KMS-11 (cell line): ENCODE measurements around the gene CRYBG1.

Experiments used
- H2AFZ ChIP-seq: fragments of 200-600 bp; sonication (generic); 2 replicates; pipeline ENCODE4 v1.6.1; 2016; ENCODE audit warnings: antibody characterized with exemption, mixed run types, low read depth
- H3K27ac ChIP-seq: fragments of 200-600 bp; sonication (generic); 2 replicates; pipeline ENCODE4 v1.6.1; 2016; ENCODE audit warnings: mild to moderate bottlenecking, mixed run types
- H3K27me3 ChIP-seq: fragments of 200-600 bp; sonication (generic); 2 replicates; pipeline ENCODE4 v1.6.1; 2017; ENCODE audit warnings: mild to moderate bottlenecking, low read depth, mixed run types, moderate library complexity; ENCODE audit not compliant: insufficient read depth
- H3K36me3 ChIP-seq: fragments of 200-600 bp; sonication (generic); 2 replicates; pipeline ENCODE4 v1.6.1; 2017; ENCODE audit warnings: mild to moderate bottlenecking, mixed run types; ENCODE audit not compliant: insufficient read depth
- H3K4me1 ChIP-seq: fragments of 200-600 bp; sonication (generic); 2 replicates; pipeline ENCODE4 v1.6.1; 2016; ENCODE audit warnings: mild to moderate bottlenecking, low read depth, mixed run types; ENCODE audit not compliant: poor library complexity, severe bottlenecking
- H3K4me2 ChIP-seq: fragments of 200-600 bp; sonication (generic); 2 replicates; pipeline ENCODE4 v1.7.0; 2016; ENCODE audit warnings: mild to moderate bottlenecking, mixed run types
- H3K4me3 ChIP-seq: fragments of 200-600 bp; sonication (generic); IDR thresholded peaks from 2 replicates; pipeline ENCODE4 v1.6.1; 2017; ENCODE audit warnings: low read depth, low read length, mixed read lengths; ENCODE audit not compliant: insufficient read depth
- H3K79me2 ChIP-seq: fragments of 200-600 bp; sonication (generic); 2 replicates; pipeline ENCODE4 v1.6.1; 2016; ENCODE audit warnings: low read depth, mixed run types; ENCODE audit not compliant: insufficient read depth
- H3K9ac ChIP-seq: fragments of 200-600 bp; sonication (generic); 2 replicates; pipeline ENCODE4 v1.6.1; 2016; ENCODE audit warnings: mild to moderate bottlenecking, mixed run types
- H4K20me1 ChIP-seq: fragments of 200-600 bp; sonication (generic); 2 replicates; pipeline ENCODE4 v1.6.1; 2016; ENCODE audit warnings: mild to moderate bottlenecking, mixed run types; ENCODE audit not compliant: insufficient read depth
- TF ChIP-seq, protein P1 (sequence below): fragments of 200-600 bp; sonication (generic); conservative IDR thresholded peaks from 2 replicates; pipeline ENCODE4 v1.6.1; 2017; ENCODE audit warnings: low read depth, mild to moderate bottlenecking, antibody characterized with exemption, low read length, moderate library complexity, mixed read lengths

CRYBG1 gene

DNA sequence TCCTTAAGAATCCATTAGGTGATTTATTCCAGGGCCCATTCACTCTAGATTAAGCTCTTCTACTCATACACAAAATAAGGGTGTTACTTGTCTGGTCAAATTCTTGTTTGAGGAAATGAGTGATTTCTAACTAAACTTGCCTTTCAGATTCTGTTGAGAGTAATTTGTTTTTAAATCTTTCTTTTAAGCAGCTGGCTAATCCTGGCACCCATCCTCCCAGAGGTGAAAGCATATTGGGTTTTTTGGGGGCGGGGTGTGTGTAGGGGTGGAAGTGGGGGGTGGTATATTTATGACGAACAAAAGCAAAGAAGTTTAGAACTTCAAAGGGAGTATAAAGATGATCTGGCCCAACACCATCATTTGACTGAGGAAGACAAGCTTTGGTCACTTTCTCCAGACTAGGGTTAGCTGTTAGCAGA is 174.1 kb downstream of the CRYBG1 start:
- no peaks in the 10 kb centered on the region for H3K79me2 ChIP-seq
- TF ChIP-seq, protein P1, sequence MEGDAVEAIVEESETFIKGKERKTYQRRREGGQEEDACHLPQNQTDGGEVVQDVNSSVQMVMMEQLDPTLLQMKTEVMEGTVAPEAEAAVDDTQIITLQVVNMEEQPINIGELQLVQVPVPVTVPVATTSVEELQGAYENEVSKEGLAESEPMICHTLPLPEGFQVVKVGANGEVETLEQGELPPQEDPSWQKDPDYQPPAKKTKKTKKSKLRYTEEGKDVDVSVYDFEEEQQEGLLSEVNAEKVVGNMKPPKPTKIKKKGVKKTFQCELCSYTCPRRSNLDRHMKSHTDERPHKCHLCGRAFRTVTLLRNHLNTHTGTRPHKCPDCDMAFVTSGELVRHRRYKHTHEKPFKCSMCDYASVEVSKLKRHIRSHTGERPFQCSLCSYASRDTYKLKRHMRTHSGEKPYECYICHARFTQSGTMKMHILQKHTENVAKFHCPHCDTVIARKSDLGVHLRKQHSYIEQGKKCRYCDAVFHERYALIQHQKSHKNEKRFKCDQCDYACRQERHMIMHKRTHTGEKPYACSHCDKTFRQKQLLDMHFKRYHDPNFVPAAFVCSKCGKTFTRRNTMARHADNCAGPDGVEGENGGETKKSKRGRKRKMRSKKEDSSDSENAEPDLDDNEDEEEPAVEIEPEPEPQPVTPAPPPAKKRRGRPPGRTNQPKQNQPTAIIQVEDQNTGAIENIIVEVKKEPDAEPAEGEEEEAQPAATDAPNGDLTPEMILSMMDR, result no peak
- no peaks in the 10 kb centered on the region for H3K4me1 ChIP-seq
- no peak overlapping the region for H3K27ac ChIP-seq
- H3K4me3 ChIP-seq, result no peak overlapping the region
- no peak overlapping the region for H3K4me2 ChIP-seq
- no peak overlapping the region for H3K9ac ChIP-seq
- no peaks in the 10 kb centered on the region for H3K27me3 ChIP-seq
- H3K36me3 ChIP-seq, result no peaks in the 10 kb centered on the region
- H4K20me1 ChIP-seq, result no peaks in the 10 kb centered on the region
- H2AFZ ChIP-seq, result no peak overlapping the region

DNA sequence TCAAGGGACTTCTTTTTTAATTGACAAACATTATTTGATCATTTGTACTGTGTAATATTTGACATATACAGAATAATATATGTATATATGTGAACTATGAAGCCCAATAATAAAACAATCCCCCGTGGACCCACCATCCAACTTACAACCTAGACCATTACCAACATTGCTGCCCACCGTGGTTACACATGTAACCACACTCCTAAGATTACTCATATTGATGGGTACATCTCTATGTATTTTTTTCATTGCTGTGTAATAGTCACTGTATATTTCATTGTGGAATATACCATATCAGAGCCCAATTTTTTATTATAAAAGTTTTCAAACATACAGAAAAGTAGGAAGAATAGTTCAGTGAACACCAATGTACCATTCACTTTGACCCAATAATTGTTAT is 174.5 kb downstream of the CRYBG1 start:
- Histone ChIP-seq H3K27ac (no peak overlapping the region), H2AFZ (no peak overlapping the region), H3K4me3 (no peak overlapping the region), H3K9ac (no peak overlapping the region), H3K27me3 (no peaks in the 10 kb centered on the region), H3K4me1 (no peaks in the 10 kb centered on the region), H3K36me3 (no peaks in the 10 kb centered on the region), H4K20me1 (no peaks in the 10 kb centered on the region), H3K79me2 (no peaks in the 10 kb centered on the region), H3K4me2 (no peak overlapping the region)
- TF ChIP-seq, protein P1, result no peak

DNA sequence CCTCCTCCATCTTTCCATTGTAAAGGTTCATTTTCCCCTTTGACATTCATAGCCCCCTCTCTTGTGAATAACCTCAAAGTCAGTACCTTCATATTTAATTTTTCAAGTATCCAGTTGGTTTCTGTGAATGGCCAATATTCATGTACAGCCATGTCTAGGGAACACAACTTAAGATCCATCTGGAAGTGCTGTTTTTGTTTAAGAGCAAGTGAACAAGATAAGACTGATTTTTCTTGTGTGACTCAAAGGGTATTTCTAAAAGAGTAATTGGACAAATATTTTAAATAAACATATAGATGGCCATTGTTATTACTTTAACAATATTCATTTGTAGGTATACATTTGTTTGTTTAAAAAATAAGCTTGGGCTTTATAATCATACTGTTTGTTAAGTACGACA is 175.8 kb downstream of the CRYBG1 start:
- H3K4me3 ChIP-seq, result no peak overlapping the region
- H3K9ac ChIP-seq, result no peak overlapping the region
- no peaks in the 10 kb centered on the region for H3K4me1 ChIP-seq
- no peaks in the 10 kb centered on the region for H3K27me3 ChIP-seq
- TF ChIP-seq, protein P1, result no peak
- H3K36me3 ChIP-seq, result no peaks in the 10 kb centered on the region
- no peak overlapping the region for H3K4me2 ChIP-seq
- no peaks in the 10 kb centered on the region for H3K79me2 ChIP-seq
- no peak overlapping the region for H2AFZ ChIP-seq
- no peak overlapping the region for H3K27ac ChIP-seq
- H4K20me1 ChIP-seq, result no peaks in the 10 kb centered on the region

DNA sequence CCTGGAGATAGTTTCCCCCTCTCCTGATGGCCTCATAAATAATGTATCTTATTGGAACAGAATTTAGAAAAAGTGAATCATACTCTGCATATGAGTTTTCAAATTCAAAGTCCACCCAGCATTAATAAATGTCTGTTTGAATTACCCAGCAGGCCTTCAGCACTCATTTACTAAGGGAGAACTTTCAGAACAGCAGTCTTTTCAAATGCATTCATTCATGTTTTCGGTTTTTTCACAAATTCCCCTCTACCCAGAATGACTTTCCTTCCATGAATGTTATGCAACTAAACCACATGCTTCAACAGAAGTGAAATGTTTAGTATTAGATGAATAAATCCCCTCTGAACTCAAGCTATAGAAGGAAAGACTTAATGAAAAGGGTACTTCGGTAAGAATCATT is 176.3 kb downstream of the CRYBG1 start:
- no peak overlapping the region for H2AFZ ChIP-seq
- H3K27ac ChIP-seq, result no peak overlapping the region
- H3K79me2 ChIP-seq, result no peaks in the 10 kb centered on the region
- no peak overlapping the region for H3K9ac ChIP-seq
- TF ChIP-seq, protein P1, result no peak
- H3K4me2 ChIP-seq, result no peak overlapping the region
- no peaks in the 10 kb centered on the region for H4K20me1 ChIP-seq
- no peaks in the 10 kb centered on the region for H3K27me3 ChIP-seq
- no peaks in the 10 kb centered on the region for H3K4me1 ChIP-seq
- no peak overlapping the region for H3K4me3 ChIP-seq
- H3K36me3 ChIP-seq, result no peaks in the 10 kb centered on the region

DNA sequence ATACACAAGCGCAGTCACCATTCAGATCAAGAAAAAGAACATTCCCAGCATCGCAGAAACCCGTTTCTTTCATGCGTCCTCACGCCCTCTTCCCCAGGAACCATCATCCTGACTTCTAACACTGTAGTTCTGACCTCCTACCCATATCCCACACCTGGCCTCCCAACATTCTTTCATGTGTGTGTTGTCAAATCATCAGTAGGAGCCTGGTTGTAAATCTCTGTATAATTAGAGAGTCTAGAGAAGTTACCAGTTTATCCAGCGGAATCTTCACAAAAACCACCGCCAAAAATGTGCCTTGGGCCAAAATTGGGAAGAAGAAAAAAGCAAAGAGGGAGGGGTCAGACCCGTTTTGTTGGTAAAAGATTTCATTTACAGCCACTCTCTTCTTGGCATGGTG is 177.1 kb downstream of the CRYBG1 start:
- Histone ChIP-seq H3K27ac (no peak overlapping the region), H3K4me3 (no peak overlapping the region), H3K9ac (no peak overlapping the region), H2AFZ (no peak overlapping the region), H3K79me2 (no peaks in the 10 kb centered on the region), H3K27me3 (no peaks in the 10 kb centered on the region), H3K4me1 (no peaks in the 10 kb centered on the region), H3K36me3 (no peaks in the 10 kb centered on the region), H4K20me1 (no peaks in the 10 kb centered on the region), H3K4me2 (no peak overlapping the region)
- TF ChIP-seq, protein P1, result no peak
